ENCODE data around the gene TMEM53. TPM values are rescaled to one million over a fixed set of nuclear protein-coding genes. Genes with fewer than 3 reads are reported as not detected.
"Not testable (repeated sequence)": the region's sequence is repeated elsewhere in the genome, so short reads cannot be mapped to it uniquely, and the experiment has no call there.

Gene TMEM53
- polyA plus RNA-seq (ENCODE audit: insufficient read length) = 5.9 TPM

- peak; percentile 94 for DNase-seq (ENCODE audit: low read depth)
Measured at GRCh38 chr1:44674113-44675000, at the start of gene TMEM53, which contains the start of gene ARMH1. TMEM53 (minus strand) TSS chr1:44674481; CDS start chr1:44674391, 90 bp downstream. ARMH1 (plus strand) TSS chr1:44674714; CDS start chr1:44689698, 14,984 bp downstream.

- no peak for DNase-seq (ENCODE audit: low read depth)
Measured at GRCh38 chr1:44723496-44724295, 49.4 kb upstream of the TMEM53 start.

GRCh38 chr1:44723064-44723463, 48.8 kb upstream of the TMEM53 start:
- DNase-seq (ENCODE audit: low read depth) = no peak

- DNase-seq (ENCODE audit: low read depth) = no peak
Measured at GRCh38 chr1:44721485-44722361, 47.4 kb upstream of the TMEM53 start.

GRCh38 chr1:44720281-44720680, 46.0 kb upstream of the TMEM53 start:
- DNase-seq (ENCODE audit: low read depth) = no peak

GRCh38 chr1:44719318-44719717, 45.0 kb upstream of the TMEM53 start:
- no peak for DNase-seq (ENCODE audit: low read depth)

- no peak for DNase-seq (ENCODE audit: low read depth)
Measured at GRCh38 chr1:44718091-44718490, 43.8 kb upstream of the TMEM53 start.

- no peak for DNase-seq (ENCODE audit: low read depth)
Measured at GRCh38 chr1:44717653-44718052, 43.4 kb upstream of the TMEM53 start.

GRCh38 chr1:44717156-44717555, 42.9 kb upstream of the TMEM53 start:
- no peak for DNase-seq (ENCODE audit: low read depth)

GRCh38 chr1:44714944-44715571, 40.8 kb upstream of the TMEM53 start:
- no peak for DNase-seq (ENCODE audit: low read depth)

GRCh38 chr1:44714532-44714931, 40.3 kb upstream of the TMEM53 start:
- no peak for DNase-seq (ENCODE audit: low read depth)

GRCh38 chr1:44713321-44713781, 39.1 kb upstream of the TMEM53 start:
- no peak for DNase-seq (ENCODE audit: low read depth)

- peak; percentile 20 for DNase-seq (ENCODE audit: low read depth)
Measured at GRCh38 chr1:44707959-44708831, 33.9 kb upstream of the TMEM53 start.

- no peak for DNase-seq (ENCODE audit: low read depth)
Measured at GRCh38 chr1:44707112-44707881, 33.0 kb upstream of the TMEM53 start.

- no peak for DNase-seq (ENCODE audit: low read depth)
Measured at GRCh38 chr1:44705938-44706337, 31.7 kb upstream of the TMEM53 start.

- no peak for DNase-seq (ENCODE audit: low read depth)
Measured at GRCh38 chr1:44705470-44705869, 31.2 kb upstream of the TMEM53 start.

GRCh38 chr1:44701141-44701573, 26.9 kb upstream of the TMEM53 start:
- DNase-seq (ENCODE audit: low read depth) = no peak

GRCh38 chr1:44700573-44700972, 26.3 kb upstream of the TMEM53 start:
- DNase-seq (ENCODE audit: low read depth) = no peak

GRCh38 chr1:44699375-44699774, 25.1 kb upstream of the TMEM53 start:
- DNase-seq (ENCODE audit: low read depth) = not testable (repeated sequence)

Measured in forelimb muscle (tissue), 1 donor.